ENCODE measurements around the gene PHACTR1. TPM values are rescaled to one million over a fixed set of nuclear protein-coding genes. Genes with fewer than 3 reads are reported as not detected.

Gene PHACTR1
- total and polyA plus RNA-seq, 9 of the 15 experiments (the other 6 are each of a cell fraction or from before 2014, with no cell fraction given), result 11.5 to 32.6 (median 22.0) TPM

DNA sequence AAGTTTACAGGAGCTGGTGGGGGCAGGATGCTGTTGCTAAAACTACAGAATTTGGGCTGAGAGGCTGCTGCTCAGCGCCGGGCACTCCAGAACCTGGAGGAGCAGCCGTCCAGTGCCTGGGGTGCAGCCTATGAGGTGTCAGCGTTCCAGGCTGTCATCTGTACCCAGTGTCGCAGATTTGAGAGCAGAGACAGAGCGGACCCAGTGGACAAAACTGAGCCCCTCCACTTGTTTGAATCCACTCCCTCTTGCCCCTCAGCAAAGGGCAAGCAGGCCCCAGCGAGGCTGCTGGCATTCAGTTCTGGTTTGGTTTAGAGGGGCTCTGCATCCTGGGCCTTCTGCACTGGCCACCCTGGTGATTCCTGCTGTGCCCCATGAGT, 467.5 kb downstream of the PHACTR1 start (continued):
- TF ChIP-seq POLR3G (IDR thresholded peaks at IDR 0.05; ENCODE audit: extremely low read depth, insufficient read length, insufficient replicate concordance), result no peak
- TF ChIP-seq STAT5A (IDR thresholded peaks at IDR 0.05; ENCODE audit: borderline replicate concordance, low read length), result no peak
- TF ChIP-seq, protein P1, sequence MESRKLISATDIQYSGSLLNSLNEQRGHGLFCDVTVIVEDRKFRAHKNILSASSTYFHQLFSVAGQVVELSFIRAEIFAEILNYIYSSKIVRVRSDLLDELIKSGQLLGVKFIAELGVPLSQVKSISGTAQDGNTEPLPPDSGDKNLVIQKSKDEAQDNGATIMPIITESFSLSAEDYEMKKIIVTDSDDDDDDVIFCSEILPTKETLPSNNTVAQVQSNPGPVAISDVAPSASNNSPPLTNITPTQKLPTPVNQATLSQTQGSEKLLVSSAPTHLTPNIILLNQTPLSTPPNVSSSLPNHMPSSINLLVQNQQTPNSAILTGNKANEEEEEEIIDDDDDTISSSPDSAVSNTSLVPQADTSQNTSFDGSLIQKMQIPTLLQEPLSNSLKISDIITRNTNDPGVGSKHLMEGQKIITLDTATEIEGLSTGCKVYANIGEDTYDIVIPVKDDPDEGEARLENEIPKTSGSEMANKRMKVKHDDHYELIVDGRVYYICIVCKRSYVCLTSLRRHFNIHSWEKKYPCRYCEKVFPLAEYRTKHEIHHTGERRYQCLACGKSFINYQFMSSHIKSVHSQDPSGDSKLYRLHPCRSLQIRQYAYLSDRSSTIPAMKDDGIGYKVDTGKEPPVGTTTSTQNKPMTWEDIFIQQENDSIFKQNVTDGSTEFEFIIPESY (CRISPR knock-in tag; IDR thresholded peaks at IDR 0.05), result no peak
- TF ChIP-seq KDM5B (IDR thresholded peaks at IDR 0.05; ENCODE audit: insufficient replicate concordance, low read depth, low read length), result no peak
- TF ChIP-seq, protein P2, sequence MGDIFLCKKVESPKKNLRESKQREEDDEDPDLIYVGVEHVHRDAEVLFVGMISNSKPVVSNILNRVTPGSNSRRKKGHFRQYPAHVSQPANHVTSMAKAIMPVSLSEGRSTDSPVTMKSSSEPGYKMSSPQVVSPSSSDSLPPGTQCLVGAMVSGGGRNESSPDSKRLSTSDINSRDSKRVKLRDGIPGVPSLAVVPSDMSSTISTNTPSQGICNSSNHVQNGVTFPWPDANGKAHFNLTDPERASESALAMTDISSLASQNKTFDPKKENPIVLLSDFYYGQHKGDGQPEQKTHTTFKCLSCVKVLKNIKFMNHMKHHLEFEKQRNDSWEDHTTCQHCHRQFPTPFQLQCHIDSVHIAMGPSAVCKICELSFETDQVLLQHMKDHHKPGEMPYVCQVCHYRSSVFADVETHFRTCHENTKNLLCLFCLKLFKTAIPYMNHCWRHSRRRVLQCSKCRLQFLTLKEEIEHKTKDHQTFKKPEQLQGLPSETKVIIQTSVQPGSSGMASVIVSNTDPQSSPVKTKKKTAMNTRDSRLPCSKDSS (IDR thresholded peaks at IDR 0.05; ENCODE audit: low read depth, partially characterized antibody), result no peak
- TF ChIP-seq, protein P3, sequence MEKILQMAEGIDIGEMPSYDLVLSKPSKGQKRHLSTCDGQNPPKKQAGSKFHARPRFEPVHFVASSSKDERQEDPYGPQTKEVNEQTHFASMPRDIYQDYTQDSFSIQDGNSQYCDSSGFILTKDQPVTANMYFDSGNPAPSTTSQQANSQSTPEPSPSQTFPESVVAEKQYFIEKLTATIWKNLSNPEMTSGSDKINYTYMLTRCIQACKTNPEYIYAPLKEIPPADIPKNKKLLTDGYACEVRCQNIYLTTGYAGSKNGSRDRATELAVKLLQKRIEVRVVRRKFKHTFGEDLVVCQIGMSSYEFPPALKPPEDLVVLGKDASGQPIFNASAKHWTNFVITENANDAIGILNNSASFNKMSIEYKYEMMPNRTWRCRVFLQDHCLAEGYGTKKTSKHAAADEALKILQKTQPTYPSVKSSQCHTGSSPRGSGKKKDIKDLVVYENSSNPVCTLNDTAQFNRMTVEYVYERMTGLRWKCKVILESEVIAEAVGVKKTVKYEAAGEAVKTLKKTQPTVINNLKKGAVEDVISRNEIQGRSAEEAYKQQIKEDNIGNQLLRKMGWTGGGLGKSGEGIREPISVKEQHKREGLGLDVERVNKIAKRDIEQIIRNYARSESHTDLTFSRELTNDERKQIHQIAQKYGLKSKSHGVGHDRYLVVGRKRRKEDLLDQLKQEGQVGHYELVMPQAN (IDR thresholded peaks at IDR 0.05; ENCODE audit: borderline replicate concordance), result no peak
- no peak for TF ChIP-seq PTRF (tag; IDR thresholded peaks at IDR 0.05)
- TF ChIP-seq POLR2H (tag; IDR thresholded peaks at IDR 0.05; ENCODE audit: low read depth), result no peak
- TF ChIP-seq PYGO2 (tag; IDR thresholded peaks at IDR 0.05), result no peak
- TF ChIP-seq E2F1 (CRISPR knock-in tag; IDR thresholded peaks at IDR 0.05), result no peak
- no peak for TF ChIP-seq WHSC1 (IDR thresholded peaks at IDR 0.05; ENCODE audit: low read length)
- no peak for TF ChIP-seq ZFP36 (IDR thresholded peaks at IDR 0.05; ENCODE audit: low read depth, low read length, partially characterized antibody)
